Measurements from ENCODE around the gene EDN2. TPM values are rescaled to one million over a fixed set of nuclear protein-coding genes. Genes with fewer than 3 reads are reported as not detected.
A peak's percentile ranks its signal among the peaks of the same experiment; 100 is the strongest.

Gene EDN2
- total RNA-seq, 1 donor from 2014 or later = 4.6 TPM

DNA sequence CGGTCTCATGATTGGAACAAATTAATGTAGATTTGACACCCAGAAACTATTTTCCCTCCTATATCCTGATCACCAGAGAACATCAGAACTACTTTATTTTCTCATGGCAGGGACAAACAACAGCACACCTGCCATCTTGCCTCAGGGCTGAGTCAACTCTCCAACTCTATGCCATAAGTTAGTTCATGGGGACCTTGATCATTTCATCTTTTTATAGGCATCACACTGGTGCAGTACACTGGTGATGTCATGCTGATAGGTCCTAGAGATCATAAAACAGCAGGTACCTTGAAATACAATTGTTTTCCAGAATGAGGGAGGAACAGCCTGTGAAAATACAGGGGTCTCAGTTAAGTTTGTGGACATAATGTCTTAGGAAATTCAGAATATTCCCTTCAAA, 45.8 kb downstream of the EDN2 start:
- DNase-seq (ENCODE audit: low spot score) = no peak

DNA sequence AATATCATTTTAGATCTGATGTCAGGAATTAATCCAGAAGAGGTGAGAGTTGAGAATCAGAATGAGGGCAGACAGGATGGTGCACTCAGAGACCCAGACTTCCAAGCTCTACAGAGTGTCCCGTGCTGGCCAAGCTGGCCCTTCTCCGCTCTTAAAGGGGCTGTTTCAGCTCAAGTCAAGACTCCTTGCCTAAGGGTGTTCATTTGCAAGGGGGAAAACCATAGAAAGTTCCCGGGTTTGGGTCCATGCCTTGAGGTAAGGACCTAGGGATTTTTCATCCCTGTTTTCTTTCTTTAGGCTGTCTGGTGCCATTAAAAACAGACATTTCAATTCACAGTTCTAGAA, 47.5 kb downstream of the EDN2 start:
- no peak for DNase-seq (ENCODE audit: low spot score)

DNA sequence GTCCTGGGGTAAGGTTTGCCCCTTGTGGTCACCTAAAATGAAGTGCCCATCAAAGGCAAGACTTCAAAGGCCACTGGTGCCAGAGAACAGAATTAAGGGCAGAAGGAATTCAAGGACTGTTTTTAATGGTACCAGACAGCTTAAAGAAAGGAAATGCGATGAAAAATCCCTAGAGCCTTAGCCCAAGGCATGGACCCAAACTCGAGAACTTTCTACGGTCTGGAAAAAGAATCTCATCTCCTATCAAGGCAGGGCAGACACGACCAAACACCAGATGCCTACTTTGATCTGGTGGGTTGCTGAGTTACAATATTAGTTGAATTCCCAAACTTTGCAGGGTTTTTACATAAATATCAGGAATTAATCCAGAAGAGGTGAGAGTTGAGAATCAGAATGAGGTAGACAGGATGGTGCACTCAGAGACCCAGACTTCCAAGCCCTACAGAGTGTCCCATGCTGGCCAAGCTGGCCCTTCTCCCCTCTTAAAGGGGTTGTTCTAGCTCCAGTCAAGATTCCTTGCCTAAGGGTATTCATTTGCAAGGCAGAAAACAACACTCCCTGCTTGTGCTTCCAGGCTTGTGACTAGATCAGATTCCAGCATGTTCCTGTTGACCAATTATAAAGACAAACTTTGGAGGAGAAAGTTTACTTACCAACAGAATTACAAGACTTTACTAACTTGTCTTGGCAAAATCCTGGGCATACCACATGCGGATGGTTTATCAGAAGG, 48.0 kb downstream of the EDN2 start:
- DNase-seq (ENCODE audit: low spot score) = no peak

DNA sequence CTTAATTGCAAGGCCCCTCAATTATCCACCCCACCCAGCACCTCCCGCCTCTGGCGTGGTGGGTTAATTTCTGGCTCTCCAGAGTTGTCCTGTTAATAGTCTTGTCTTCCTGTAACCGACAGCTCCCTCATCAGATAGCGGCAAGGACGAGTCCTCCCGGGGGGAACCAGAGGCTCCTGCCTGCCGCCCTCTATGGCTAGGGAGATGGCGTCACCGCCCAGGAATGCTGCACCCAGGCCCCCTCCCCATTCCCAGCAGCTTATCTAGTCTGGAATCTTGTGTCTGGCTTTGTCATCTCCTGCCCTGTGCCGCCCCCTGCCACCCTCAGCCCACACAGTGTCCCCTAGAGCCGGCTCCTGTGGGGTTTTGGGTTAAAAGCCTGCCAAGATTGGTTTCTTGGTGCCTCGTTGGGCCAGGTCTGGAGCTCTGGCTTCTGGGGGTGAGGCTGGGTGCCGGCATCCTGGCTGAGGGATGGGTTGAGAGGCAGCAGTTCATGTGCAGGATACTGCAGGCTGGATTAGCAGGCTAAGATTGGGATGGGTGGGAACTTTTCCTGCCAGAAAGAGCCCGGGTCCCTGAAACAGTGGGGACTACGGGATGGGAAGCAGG, 48.8 kb downstream of the EDN2 start:
- peak; percentile 74 for DNase-seq (ENCODE audit: low spot score)

DNA sequence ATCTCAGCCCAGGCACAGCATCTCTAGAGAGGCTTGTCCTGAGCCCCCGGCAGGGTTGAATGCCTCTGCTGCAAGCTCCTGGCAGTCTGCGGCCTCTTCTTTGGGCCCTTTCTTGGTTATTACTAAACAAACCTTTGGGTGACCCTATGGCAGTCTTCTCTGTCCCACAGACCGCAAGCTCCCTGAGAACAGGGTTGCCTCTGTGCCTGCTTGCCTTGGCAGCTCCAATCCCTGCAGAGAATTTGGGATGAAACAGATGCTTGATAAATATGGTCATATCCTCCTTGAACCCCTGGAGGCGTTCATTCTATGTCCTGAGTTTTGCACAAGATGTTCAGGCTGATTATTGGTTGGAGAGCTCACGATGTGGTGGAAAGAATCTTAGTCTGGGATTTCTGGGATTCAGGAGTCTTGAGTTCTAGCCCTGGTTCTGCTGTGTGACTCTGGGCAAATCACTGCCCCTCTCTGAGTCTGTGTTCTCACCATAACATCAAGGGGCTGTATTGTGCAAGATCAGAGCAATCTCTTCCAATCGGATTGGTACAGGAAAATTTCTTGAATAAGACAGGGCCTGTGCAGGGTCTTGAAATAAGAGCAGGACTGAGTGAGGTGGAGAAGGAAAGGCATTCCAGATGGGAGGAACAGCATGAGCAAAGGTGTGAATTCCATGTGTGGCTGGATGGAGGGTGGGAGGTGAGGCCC, 49.6 kb downstream of the EDN2 start:
- no peak for DNase-seq (ENCODE audit: low spot score)

DNA sequence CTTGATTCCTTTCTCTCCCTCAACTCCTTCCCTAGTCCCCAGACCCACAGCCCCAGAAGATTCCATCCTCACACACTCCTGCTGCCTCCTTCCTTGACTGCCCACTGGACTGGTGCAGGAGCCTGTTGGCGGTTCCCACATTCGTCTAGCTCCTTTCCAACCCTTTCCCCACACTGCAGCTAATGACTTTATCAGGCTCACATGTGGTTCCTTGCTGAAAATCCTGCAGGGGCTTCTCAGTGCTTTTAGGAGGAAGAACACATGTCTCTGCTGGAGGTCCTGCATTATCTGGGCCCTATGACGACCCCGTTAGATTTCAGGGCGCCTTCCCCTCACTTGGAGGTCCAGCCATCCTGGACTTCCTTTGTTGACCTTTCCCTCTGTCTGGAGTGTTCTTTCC, 50.2 kb downstream of the EDN2 start:
- DNase-seq (ENCODE audit: low spot score) = no peak

DNA sequence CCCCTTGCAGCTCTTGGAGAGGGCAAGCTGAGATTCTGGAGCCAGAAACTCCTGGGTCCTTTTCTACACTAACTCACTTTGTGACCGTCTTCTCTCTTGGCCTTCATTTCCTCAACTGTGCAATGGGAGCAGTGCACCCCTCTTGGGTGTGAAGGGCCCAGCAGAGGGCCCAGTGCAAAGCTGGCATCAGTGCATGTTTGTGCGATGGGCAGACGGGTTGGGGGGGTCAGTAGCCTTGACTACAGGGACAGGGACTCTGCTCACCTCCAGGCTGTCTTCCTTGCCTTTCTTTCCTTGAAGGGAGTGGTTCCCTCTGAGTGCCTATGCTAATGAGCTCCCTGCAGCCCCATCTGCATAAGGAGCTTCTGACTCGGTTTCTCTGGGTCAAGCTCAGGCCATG, 51.0 kb downstream of the EDN2 start:
- DNase-seq (ENCODE audit: low spot score) = no peak

DNA sequence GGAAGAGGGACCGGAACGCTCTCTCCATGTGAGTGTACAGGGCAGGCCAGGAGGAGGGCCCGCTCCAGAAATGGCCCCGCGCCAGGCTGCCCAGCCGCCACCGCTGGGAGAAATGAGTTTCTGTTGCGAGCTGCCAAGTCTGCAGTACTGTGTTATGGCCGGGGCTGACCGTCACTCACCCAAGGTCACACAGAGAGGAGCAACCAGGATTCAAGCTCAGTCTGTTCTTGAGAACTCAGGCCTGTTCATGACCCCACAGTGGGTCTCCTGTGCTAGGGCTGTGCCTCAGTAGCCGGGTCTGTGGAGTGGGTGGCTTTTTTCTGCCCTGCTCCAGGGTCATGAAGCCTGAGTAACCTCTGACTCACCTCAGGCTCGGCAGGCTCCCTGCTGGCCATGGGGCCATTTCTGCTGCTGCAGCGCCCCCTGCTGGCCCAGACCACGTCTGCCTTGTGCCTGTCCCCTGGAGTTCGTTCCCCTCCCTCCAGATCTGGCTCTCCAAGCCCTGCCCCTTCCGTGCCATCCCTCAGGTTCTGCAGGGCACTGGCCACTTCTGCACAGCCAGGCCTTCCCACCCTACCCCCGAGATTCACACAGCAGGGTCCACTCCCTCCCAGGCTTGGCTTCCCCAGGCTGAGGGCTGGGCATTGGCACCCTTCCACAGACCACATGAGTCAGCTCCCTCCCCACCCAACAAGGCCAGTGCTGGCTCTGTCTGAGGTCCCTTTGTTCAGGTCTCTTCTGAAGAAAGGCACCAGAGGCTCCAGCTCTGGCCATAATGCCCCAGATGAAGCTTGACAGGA, 51.8 kb downstream of the EDN2 start:
- DNase-seq (ENCODE audit: low spot score) = peak; percentile 91

DNA sequence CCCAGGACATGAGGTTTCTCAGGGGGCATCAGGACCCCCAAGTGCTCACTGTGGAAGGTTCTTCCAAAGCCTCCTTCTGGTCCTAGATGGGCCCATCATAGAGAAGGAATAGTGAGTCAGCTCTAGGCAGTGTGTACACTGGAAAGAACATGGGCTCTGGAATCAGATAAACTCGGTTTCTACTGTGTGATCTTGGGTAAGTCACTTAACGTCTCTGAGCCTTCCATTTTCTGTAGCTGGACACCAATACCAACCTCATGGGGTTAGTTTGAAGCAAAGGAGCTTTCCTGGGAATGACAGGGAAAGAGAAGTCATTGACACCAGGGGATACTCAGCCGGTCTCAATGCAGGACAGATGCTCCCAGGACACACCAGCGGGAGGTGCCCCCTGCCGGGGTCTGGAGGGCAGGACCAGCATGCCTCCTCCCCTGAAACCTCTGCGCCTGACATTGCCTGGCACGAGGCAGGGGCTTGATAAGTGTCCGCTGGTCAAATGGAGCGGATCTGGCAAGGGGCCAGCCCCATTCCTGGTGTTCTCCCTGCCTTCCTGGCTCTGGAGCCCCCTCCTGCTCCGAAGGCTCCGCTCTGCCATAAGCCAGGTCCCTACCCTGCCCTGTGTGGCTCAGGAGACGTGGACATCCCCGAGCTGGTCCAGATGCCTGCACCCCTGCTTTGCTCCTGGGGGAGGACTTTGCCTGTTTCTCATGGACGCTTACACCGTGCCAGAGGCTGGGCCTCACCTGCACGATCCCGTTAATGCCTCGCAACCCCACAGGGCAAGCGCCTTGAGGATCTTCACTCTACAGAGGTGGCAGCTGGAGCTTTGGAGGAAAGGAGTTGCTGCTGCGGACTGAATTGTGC, 52.8 kb downstream of the EDN2 start:
- no peak for DNase-seq (ENCODE audit: low spot score)

DNA sequence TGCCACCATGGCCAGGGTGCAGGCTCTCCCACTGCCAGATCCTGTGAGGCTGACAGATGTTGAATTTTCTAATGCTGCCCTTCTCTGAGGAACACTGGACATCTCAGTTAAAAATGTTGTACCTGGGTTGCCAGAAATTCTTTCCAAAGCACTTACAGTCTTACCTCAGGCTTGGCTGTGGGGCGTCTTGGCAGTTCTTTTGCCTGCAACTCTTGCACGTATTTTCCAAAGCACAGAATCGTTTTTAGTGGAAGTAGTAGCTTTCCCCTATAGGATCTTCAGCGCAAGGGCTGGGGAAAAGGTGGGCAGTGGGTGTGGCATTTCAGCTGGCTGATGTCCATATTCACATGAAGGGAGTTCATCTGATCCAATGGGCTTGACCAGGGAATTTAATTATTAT, 53.9 kb downstream of the EDN2 start:
- no peak for DNase-seq (ENCODE audit: low spot score)

DNA sequence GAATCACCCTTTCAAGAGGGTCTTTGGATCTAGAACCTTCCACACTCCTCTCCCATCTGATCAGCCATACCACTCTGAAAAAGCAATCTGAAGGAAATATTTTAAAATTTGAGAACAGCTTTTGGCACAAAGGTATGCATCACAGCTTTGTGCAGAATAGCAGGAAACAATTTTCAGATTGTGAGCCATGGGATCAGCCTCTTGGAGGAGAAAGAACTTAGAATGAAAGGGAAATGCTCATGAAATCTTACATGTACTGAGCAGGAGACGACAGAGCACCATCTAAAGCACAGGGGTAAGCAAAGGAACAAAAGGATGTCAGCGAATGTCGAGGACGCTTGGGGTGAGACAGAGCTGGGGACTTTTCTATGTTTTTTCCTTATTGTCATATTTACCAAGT, 54.4 kb downstream of the EDN2 start:
- DNase-seq (ENCODE audit: low spot score) = no peak

DNA sequence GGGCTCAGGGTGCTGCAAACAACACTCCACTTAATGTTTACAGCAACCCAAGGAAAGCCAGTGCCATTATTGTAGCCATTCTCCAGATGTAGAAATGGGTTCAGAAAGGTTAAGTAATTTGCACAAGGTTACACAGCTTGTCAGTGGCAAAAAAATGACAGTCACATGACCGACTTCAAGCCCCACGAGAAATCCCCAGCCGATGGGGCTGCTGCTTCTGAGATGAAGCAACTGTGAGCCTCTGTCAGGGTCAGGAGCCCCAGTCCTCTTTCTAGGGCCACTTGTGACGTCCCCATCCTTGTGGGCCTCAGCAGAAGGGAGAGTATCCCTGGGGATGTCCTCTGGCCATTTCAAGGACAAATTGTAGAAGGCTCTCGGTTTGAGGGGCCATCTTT, 54.8 kb downstream of the EDN2 start:
- DNase-seq (ENCODE audit: low spot score) = no peak

Other genes with a start within 250 kb of the EDN2 start
- 120 TPM for gene SCMH1, start 242.4 kb downstream of the EDN2 start, total RNA-seq (ENCODE audit: insufficient read depth, low replicate concordance)
- gene FOXO6, start 123.2 kb downstream of the EDN2 start, total RNA-seq (ENCODE audit: insufficient read depth, low replicate concordance) = 0.24 TPM

Measured in umbilical cord (tissue), 2 donors.